Natural killer cell (primary cell): ENCODE results near the gene NRF1. TPM values are rescaled to one million over a fixed set of nuclear protein-coding genes. Genes with fewer than 3 reads are reported as not detected.

Source experiments
- ATAC-seq, 3 donors: fragments of 150-1000 bp in 2 of 3; fragments of 200-7000 bp in 1 of 3; cut with Tn5 transposase; 1 replicate in 1 of 3; 2 replicates in 2 of 3; pipeline ENCODE4 v1.10.0; 2021; ENCODE audit warnings: mild to moderate bottlenecking in 2 of 3, moderate library complexity in 2 of 3
- DNase-seq, 2 donors: peaks; one replicate each; pipeline versions ENCODE4 v3.0.0 to v3.0.0-alpha.2; 2013 to 2021; ENCODE audit warnings: mixed read lengths in 1 of 2
- H3K27ac ChIP-seq: one replicate; pipeline ENCODE4 v1.5.1; 2013; ENCODE audit warnings: mild to moderate bottlenecking, low read length
- H3K27me3 ChIP-seq: one replicate; pipeline ENCODE4 v1.6.1; 2013; ENCODE audit warnings: low read length; ENCODE audit not compliant: control insufficient read depth, insufficient read depth
- H3K36me3 ChIP-seq: one replicate; pipeline ENCODE4 v1.6.1; 2013; ENCODE audit warnings: low read length; ENCODE audit not compliant: control insufficient read depth, insufficient read depth
- H3K4me1 ChIP-seq: one replicate; pipeline ENCODE4 v1.6.1; 2013; ENCODE audit warnings: low read length; ENCODE audit not compliant: control insufficient read depth, insufficient read depth
- H3K4me3 ChIP-seq: one replicate; pipeline ENCODE4 v1.5.1; 2013; ENCODE audit warnings: low read length
- H3K9me3 ChIP-seq: one replicate; pipeline ENCODE4 v1.6.1; 2013; ENCODE audit warnings: low read length; ENCODE audit not compliant: control insufficient read depth, insufficient read depth
- H3K27ac Mint-ChIP-seq, 2 donors: one replicate each; pipeline ENCODE4 v1.8.0; 2022; ENCODE audit warnings: mild to moderate bottlenecking in 2 of 2, mixed read lengths in 2 of 2, moderate library complexity in 1 of 2
- H3K27me3 Mint-ChIP-seq, 2 donors: one replicate each; pipeline ENCODE4 v1.8.0; 2022; ENCODE audit warnings: low read depth in 2 of 2, mixed read lengths in 2 of 2
- H3K36me3 Mint-ChIP-seq: one replicate; pipeline ENCODE4 v1.8.0; 2022; ENCODE audit warnings: mixed read lengths
- H3K4me1 Mint-ChIP-seq, 2 donors: one replicate each; pipeline ENCODE4 v1.8.0; 2022; ENCODE audit warnings: mixed read lengths in 2 of 2
- H3K4me3 Mint-ChIP-seq: one replicate; pipeline ENCODE4 v1.8.0; 2022; ENCODE audit warnings: mild to moderate bottlenecking, moderate library complexity, mixed read lengths
- H3K9me3 Mint-ChIP-seq, 2 donors: one replicate each; pipeline ENCODE4 v1.8.0; 2022; ENCODE audit warnings: mixed read lengths in 2 of 2
- WGBS: methylation state at CpG from one replicate; pipeline ENCODE4 v1.1.7; 2013; ENCODE audit warnings: missing lambda C conversion rate; ENCODE audit not compliant: insufficient coverage; 5-methylcytosine and 5-hydroxymethylcytosine counted together
- intact Hi-C: fragments of 100-400 bp; cut with micrococcal nuclease; formaldehyde crosslinking; loops from one replicate; pipeline ENCODE4 v1.14.2; 2022
- total RNA-seq, 4 donors: library from RNA; stranded (reverse); fragments of 120-200 nt in 1 of 4; gene quantifications; one replicate each; pipeline versions ENCODE4 v1.2.3 to v1.2.4, GENCODE V29; 2013 to 2022
- TF ChIP-seq, protein P1 (sequence below): fragments of 200-600 bp; IDR thresholded peaks from one replicate; pipeline ENCODE4 v1.8.0; 2022; ENCODE audit warnings: antibody characterized with exemption

Gene NRF1
- total RNA-seq, 3 donors from 2014 or later (not counting 1 experiment from before 2014, with no cell fraction given) = 39.8 to 43.5 (median 40.1) TPM

DNA sequence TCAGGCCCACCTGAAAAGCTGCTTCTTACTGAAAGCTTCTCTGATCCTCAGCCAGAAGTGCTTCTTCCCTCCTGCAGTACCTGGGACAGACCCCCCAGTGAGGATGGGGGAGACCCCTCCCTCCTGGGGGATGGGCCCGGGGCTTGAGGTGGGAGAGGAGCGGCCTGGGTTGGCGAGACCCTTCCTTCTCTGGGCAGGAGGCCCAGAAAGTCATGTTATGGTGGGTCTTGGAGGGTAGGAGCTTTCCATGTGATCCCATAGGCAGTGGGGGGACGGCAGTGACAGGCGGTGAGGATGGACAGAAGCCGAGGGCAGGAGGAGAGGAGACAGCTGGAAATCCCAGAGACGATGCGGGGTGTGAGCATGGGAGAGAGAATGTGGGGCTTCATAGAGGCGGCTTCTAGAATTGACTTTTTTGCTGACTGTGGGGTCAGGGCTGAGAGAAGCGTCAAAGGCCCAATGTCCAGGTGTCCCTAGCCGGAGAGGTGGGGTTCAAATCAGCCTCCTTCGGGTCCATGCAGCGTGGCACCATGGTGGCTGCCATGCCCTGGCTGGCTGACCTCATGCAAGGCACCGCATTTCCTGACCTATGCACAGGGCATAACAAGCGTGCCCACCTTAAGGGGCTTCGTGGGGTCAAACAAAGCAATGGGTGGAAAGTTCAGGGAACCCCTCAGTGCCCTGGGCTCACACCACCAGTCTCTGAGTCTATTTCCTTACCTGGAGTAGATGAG, 187.3 kb downstream of the NRF1 start:
- DNase-seq = no peak
- 93% methylated on average over 16 of the region's 16 CpGs for WGBS

GRCh38 chr7:129799350-129799955, 187.9 kb downstream of the NRF1 start:
- Mint-ChIP-seq H3K4me1 (no peaks in the 10 kb centered on the region), H3K9me3 (no peaks in the 10 kb centered on the region), H3K36me3 (no peaks in the 10 kb centered on the region), H3K27me3 (peaks cover 0 to 5% of the 10 kb centered on the region in 2 donors), H3K4me3 (no peak overlapping the region), H3K27ac (no peak overlapping the region)
- DNase-seq (no peak), ATAC-seq (no peak)
- Histone ChIP-seq H3K36me3 (no peaks in the 10 kb centered on the region), H3K4me1 (no peaks in the 10 kb centered on the region), H3K27ac (no peak overlapping the region), H3K9me3 (no peaks in the 10 kb centered on the region), H3K4me3 (no peak overlapping the region), H3K27me3 (no peaks in the 10 kb centered on the region)
- intact Hi-C loops = no loop called here
- TF ChIP-seq, protein P1, sequence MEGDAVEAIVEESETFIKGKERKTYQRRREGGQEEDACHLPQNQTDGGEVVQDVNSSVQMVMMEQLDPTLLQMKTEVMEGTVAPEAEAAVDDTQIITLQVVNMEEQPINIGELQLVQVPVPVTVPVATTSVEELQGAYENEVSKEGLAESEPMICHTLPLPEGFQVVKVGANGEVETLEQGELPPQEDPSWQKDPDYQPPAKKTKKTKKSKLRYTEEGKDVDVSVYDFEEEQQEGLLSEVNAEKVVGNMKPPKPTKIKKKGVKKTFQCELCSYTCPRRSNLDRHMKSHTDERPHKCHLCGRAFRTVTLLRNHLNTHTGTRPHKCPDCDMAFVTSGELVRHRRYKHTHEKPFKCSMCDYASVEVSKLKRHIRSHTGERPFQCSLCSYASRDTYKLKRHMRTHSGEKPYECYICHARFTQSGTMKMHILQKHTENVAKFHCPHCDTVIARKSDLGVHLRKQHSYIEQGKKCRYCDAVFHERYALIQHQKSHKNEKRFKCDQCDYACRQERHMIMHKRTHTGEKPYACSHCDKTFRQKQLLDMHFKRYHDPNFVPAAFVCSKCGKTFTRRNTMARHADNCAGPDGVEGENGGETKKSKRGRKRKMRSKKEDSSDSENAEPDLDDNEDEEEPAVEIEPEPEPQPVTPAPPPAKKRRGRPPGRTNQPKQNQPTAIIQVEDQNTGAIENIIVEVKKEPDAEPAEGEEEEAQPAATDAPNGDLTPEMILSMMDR = no peak
- 82% methylated on average over 13 of the region's 13 CpGs for WGBS

More for the DNA sequence above, 187.3 kb downstream of the NRF1 start:
- Mint-ChIP-seq H3K4me1 (no peaks in the 10 kb centered on the region), H3K27me3 (peaks cover 0 to 5% of the 10 kb centered on the region in 2 donors), H3K27ac (no peak overlapping the region), H3K4me3 (no peak overlapping the region), H3K9me3 (no peaks in the 10 kb centered on the region), H3K36me3 (no peaks in the 10 kb centered on the region)
- H3K27ac ChIP-seq = no peak overlapping the region
- H3K36me3 ChIP-seq = no peaks in the 10 kb centered on the region
- TF ChIP-seq, protein P1 = no peak
- ATAC-seq = no peak
- no peaks in the 10 kb centered on the region for H3K27me3 ChIP-seq
- H3K9me3 ChIP-seq = no peaks in the 10 kb centered on the region
- H3K4me3 ChIP-seq = no peak overlapping the region
- H3K4me1 ChIP-seq = no peaks in the 10 kb centered on the region
- intact Hi-C loops = no loop called here

- no peaks in the 10 kb centered on the region for H3K9me3 ChIP-seq
- no peak overlapping the region for H3K27ac ChIP-seq
- peaks cover 0 to 5% of the 10 kb centered on the region in 2 donors for H3K27me3 Mint-ChIP-seq
- H3K4me1 Mint-ChIP-seq = no peaks in the 10 kb centered on the region
- 90% methylated on average over 7 of the region's 7 CpGs for WGBS
- no peak overlapping the region for H3K27ac Mint-ChIP-seq
- TF ChIP-seq, protein P1 = no peak
- H3K36me3 Mint-ChIP-seq = no peaks in the 10 kb centered on the region
- intact Hi-C loops = no loop called here
- H3K4me3 ChIP-seq = no peak overlapping the region
- ATAC-seq (no peak), DNase-seq (no peak)
- H3K36me3 ChIP-seq = no peaks in the 10 kb centered on the region
- no peaks in the 10 kb centered on the region for H3K9me3 Mint-ChIP-seq
- H3K27me3 ChIP-seq = no peaks in the 10 kb centered on the region
- no peak overlapping the region for H3K4me3 Mint-ChIP-seq
- H3K4me1 ChIP-seq = no peaks in the 10 kb centered on the region
Observed at GRCh38 chr7:129800901-129801300, 189.4 kb downstream of the NRF1 start.
